HL-60 (cell line): ENCODE data around the gene CAVIN2.

Experiments
- DNase-seq, 2 experiments: peaks; one replicate each; pipeline ENCODE4 v3.0.0-alpha.2; 2010 to 2020; ENCODE audit warnings: low read depth in 1 of 2, low spot score in 1 of 2
- H3K27ac ChIP-seq: fragments of 250-450 bp; sonication (Bioruptor Pico); replicated peaks from 2 replicates; pipeline ENCODE4 v1.5.1; 2020; ENCODE audit warnings: mild to moderate bottlenecking, moderate library complexity
- H3K27me3 ChIP-seq: fragments of 250-450 bp; sonication (Bioruptor Pico); 2 replicates; pipeline ENCODE4 v1.5.1; 2021; ENCODE audit warnings: mild to moderate bottlenecking, moderate library complexity; ENCODE audit not compliant: insufficient read depth, poor library complexity, severe bottlenecking
- H3K4me3 ChIP-seq: replicated peaks from 2 replicates; pipeline ENCODE4 v1.5.1; 2011; ENCODE audit warnings: mild to moderate bottlenecking, control low read depth, low read length; ENCODE audit not compliant: insufficient read depth
- CTCF ChIP-seq: IDR thresholded peaks from one replicate; pipeline ENCODE4 v1.5.1; 2011; ENCODE audit warnings: low read length, control low read depth, inconsistent platforms; ENCODE audit not compliant: insufficient read depth
- GABPA ChIP-seq: IDR thresholded peaks from 2 replicates; pipeline ENCODE4 v1.6.1; 2012; ENCODE audit warnings: low read depth
- POLR2AphosphoS5 ChIP-seq: IDR thresholded peaks from 2 replicates; pipeline ENCODE4 v1.6.1; 2012; ENCODE audit warnings: low read depth
- REST ChIP-seq: IDR thresholded peaks from 2 replicates; pipeline ENCODE4 v1.6.1; 2012; ENCODE audit warnings: low read depth; ENCODE audit not compliant: insufficient replicate concordance
- SPI1 ChIP-seq: IDR thresholded peaks from 2 replicates; pipeline ENCODE4 v1.6.1; 2012; ENCODE audit warnings: low read depth, mild to moderate bottlenecking, borderline replicate concordance

The CAVIN2 gene

GRCh38 chr2:191831410-191831994 lies 15.4 kb downstream of the CAVIN2 start:
- TF ChIP-seq POLR2AphosphoS5 (no peak), GABPA (no peak), REST (no peak), CTCF (no peak), SPI1 (peak; percentile 67; the same call in 1 of the 2 replicates)
- H3K27ac ChIP-seq = no peak overlapping the region
- no peaks in the 10 kb centered on the region for H3K27me3 ChIP-seq
- DNase-seq = peak in 1 of 2 experiments; percentile 9
- H3K4me3 ChIP-seq = no peak overlapping the region

- Histone ChIP-seq H3K4me3 (no peak overlapping the region), H3K27ac (no peak overlapping the region), H3K27me3 (no peaks in the 10 kb centered on the region)
- TF ChIP-seq REST = no peak
- TF ChIP-seq SPI1 = no peak
- TF ChIP-seq GABPA = no peak
- no peak for TF ChIP-seq CTCF
- TF ChIP-seq POLR2AphosphoS5 = no peak
- DNase-seq = no peak
Observed at GRCh38 chr2:191824398-191824797, 22.5 kb downstream of the CAVIN2 start.

GRCh38 chr2:191821078-191821477 lies 25.8 kb downstream of the CAVIN2 start:
- no peak for DNase-seq
- H3K27me3 ChIP-seq = no peaks in the 10 kb centered on the region
- TF ChIP-seq REST (no peak), CTCF (no peak), POLR2AphosphoS5 (no peak), SPI1 (no peak), GABPA (no peak)
- H3K4me3 ChIP-seq = no peak overlapping the region
- no peak overlapping the region for H3K27ac ChIP-seq
